Left cardiac atrium (tissue), 4 donors: ENCODE measurements around the gene SLC22A23. TPM values are rescaled to one million over a fixed set of nuclear protein-coding genes. Genes with fewer than 3 reads are reported as not detected.

Source experiments
- ATAC-seq, 2 donors: fragments of 200-7000 bp; cut with Tn5 transposase; one replicate each; pipeline ENCODE4 v1.9.1; 2020; ENCODE audit warnings: mild to moderate bottlenecking in 2 of 2, moderate library complexity in 2 of 2
- DNase-seq: peaks from one replicate; pipeline ENCODE4 v3.0.0-alpha.2; 2020
- intact Hi-C, 2 donors: fragments of 100-400 bp; cut with DNase I; formaldehyde crosslinking; loops; one replicate each; pipeline versions ENCODE4 v1.14.1 to v1.15.1; 2022 to 2023
- total RNA-seq, 2 donors: library from RNA; stranded (reverse); fragmentation: NEBNext Ultra II Directional; extraction: Animal tissue kit (Norgen Biotek cat#: 25700); gene quantifications; one replicate each; pipeline ENCODE4 v1.2.1, GENCODE V29; 2021
- donor health status: DM: no; HTN: yes; CAD: no.
- donor health status: DM: no; HTN: yes; CAD: no; lungs with severe emphysema.
- donor health status: DM: yes; HTN: yes; CAD: no.
- donor health status: Dilated cardiomyopathy.

Gene SLC22A23
- total RNA-seq, 2 donors from 2014 or later, result 4.3 to 5.5 TPM

DNA sequence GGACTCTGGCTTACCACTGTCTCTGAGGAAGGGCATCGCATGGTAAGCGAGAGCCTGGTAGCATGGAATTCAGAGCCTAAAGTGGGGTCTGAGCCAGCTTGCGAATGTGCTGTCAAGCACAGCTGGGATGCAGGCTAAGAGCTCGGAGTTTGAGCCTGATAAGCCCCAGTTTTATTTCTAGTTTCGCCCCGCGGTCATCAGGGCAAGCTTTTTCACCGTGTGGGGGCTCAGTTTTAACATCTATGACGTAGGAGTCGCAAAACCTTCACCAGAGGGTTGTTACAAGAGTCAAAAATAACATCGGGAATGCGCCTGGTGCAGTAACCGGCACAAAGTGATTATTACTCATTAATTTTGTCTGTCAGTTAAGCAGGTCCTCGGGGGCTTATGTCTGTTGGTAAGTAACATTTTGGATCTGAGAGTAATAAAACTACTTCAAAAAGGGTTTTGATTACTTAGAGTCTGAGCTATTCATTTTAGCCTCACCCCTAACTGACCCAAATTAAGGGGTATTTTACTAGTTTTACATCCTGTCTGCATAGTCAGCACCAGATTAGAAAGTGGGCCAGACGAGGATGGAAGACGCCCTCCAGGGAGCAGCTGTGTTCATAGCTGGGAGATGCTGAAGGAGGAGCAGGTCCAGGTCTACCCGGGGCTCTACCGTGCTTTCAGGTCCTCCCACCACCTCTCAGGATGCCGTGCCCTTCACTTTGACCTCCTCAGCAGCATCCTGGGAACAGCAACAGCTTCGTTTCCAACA is 29.7 kb downstream of the SLC22A23 start:
- intact Hi-C loops, result no loop called here

DNA sequence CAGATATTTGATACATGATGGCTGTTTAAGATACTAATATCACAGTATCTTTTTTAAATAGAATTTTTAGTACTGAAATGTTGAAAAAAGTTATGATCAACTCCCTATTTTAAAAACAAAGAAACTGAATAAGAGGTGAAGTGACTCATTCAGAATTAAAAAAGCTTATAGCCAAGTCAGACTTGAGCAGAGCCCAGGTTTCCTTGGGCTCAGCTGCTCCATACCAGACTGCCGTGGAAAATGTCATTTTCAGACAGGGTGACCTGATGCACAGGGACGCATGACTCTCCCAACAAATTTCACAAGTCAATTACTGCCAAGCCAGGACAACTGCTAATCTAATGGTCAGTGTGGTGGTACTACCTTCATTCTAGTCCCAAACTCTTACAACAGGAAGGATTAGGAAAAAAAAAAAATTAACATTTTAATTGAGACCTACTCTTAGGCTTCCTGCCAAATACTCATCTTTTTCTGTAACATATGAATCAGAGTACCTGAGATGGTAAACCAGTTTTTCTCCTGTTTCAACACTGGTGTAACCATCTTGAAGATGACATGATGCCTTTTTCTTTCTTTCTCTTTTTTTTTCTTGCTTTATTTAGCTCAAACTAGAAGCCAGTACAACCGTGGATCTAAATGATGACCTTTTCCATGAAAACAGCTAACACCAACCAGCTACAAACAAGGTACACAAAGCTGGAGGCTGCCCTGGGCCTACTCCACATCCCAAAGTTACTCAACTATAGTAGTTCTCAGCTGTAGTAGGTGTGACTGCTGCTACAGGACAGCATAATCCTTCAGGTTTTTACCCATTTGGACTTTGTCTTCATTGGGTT is 30.5 kb downstream of the SLC22A23 start:
- intact Hi-C loops, result no loop called here
- ATAC-seq (peak in 1 of 2 donors; percentile 12), DNase-seq (no peak)

More for the DNA sequence above, 29.7 kb downstream of the SLC22A23 start:
- ATAC-seq (peak in 1 of 2 donors; percentile 50), DNase-seq (no peak)

DNA sequence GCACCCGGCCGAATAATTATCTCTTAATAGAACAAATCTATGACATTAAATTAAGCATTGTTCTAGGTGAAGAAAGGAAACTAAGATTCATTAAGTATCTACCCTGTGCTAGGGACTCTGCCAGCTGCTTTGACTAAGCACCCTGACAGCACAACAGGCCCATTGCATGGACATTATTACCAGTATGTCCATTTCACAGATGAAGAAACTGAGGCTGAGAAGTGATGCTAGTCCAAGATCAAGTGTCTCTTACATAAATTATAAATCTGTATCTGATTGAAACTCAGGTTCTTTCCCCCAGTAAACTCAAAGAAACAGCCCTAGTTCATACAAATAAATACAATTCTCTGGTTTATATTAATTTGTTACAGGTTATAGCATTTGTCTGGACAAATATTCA is 31.3 kb downstream of the SLC22A23 start:
- DNase-seq (no peak), ATAC-seq (no peak)
- intact Hi-C loops, result no loop called here

DNA sequence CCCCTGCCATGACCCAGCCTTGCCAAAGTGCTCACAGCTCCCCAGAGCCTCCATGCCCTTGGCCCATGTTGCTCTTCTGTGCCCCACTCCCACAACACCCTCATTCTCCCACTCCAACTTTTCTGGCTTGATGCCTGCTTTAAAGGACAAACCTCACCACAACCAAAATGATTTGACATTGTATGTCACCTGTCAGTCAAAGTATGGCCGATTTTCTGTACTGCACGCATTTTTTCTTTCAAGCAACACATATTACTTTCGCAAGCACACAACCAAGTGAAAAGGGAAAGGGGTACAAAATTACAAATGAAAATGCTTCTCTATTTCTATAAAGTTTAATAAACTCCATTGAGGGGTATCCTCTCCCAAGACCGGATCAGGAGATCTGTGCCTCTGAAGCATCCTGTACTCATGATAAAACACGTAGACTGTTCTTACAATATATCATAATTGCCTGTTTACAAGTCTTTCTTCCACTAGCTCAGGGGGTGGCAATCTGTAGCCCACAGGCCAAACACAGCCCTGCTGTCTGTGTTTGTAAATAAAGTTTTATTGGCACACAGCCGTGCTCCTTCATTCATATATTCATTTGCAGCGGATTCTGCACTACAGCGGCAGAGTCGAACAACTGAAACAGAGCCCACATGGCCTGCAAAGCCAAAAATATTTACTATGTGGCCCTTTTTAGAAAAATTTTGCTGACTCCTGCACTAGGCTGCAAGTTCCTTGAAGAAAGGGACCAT is 32.5 kb downstream of the SLC22A23 start:
- no peak for ATAC-seq
- intact Hi-C loops, result no loop called here
- no peak for DNase-seq

DNA sequence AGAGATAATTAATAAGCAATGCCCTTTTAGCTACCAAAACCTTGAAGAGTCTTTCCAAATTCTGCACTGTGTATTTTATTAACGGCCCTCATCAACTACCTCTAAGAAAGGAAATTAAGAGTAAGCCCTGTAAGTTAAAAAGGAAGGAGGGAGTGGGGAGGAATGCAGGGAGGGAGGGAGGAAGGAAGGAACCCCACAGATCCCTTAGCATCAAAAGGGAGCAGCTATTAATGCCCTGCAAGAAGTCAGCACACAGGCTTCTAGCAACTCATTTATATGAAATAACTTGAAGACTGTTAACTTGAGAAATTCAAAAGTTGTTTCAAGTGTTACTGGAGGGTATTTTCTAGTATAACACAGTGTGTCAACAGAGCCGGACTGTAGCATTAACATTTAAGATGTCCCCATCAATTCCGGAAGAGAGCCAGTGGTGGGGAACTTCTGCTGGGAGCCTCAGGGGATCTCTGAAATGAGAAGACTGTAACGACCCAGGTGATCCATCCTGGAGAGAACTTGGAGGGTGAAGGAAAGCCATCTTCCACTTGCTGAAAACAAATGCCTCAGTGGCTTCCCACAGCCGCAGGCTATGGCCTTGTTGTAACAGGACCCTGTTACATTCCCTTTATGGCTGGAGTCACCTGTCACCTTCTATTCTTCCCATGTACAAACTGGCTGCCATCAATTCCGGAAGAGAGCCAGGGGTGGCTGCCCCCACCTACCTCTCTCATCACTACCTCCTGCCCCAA is 33.2 kb downstream of the SLC22A23 start:
- no peak for DNase-seq
- intact Hi-C loops, result no loop called here
- no peak for ATAC-seq

DNA sequence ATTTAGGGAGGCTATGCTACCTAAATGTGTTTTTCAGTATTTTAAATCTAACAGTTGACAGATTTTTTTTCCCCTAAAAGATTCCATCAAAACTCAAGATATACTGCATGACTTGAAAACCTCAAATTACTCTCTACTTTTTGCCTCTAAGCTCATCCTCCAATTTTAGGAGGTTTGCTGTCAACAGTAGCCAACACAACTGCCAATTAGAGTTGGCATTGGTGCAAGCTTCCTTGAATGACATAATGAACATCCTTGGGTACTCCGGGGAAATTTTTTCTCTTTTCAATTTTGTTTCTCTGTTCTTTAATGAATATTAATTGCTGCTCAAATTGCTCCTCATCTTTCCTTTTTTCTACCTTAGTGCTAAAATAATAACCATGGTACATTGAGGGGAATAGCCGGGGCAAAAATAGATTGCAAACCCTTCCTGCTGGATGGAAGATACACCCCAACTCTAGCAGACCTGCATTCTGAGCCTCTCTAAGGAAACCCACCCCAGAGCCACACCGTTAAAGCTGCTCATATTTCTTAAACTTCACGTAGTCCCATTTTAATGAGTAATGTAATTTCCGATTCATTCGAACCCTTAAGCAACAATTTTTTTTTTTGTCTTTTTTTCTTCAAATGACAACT is 34.3 kb downstream of the SLC22A23 start:
- no peak for DNase-seq
- intact Hi-C loops, result no loop called here

DNA sequence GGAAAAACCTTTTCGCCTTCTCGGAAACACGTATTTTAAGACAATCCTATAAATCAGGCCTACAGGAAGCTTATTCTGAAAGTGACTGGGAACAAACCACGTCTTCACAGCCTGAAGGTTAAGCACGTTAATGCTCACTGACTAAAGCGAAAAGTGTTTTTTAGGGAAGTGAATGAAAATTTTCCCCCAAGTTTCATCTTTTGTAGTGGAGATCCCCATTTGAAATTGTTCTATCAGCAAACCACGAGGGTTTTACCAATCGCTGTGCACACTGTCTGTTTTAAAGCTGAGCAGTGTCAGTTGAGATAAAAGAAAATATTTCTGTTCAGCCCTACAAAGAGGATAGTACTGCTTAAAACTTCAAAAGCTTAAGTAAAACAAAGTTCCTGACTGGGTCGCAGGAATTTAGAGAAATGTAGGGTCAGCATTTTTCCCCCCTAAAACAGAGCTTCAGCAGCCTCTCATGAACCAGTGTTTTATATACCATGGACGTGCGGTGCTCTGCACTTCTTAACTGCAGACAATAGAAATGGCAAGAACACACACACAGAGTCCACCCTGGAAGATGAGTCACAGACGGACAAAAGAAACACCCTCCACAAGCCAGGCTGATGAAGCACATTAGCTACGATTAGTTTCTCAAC is 34.9 kb downstream of the SLC22A23 start:
- ATAC-seq (peak in 1 of 2 donors; percentile 41), DNase-seq (no peak)
- intact Hi-C loops, result no loop called here

More for the DNA sequence above, 34.3 kb downstream of the SLC22A23 start:
- ATAC-seq, result no peak

DNA sequence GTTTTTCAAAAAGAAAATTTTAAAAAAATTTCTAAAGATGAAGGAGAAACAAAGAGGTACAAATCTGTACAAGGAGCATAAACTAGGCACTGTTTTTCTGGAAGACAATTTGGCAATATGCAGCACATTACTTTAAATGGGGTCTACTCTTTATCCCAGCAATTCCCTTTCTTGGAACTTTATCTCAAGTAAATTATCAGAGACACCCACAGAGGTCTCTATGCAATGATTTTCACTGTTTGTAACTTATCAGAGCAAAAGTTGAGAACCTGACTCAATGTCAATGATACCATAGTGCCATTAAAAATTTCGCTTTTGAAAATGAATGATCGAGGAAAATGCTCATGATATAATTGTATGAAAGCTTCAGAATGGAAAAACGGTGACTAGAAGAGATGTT is 35.7 kb downstream of the SLC22A23 start:
- ATAC-seq, result no peak
- intact Hi-C loops, result no loop called here
- no peak for DNase-seq

DNA sequence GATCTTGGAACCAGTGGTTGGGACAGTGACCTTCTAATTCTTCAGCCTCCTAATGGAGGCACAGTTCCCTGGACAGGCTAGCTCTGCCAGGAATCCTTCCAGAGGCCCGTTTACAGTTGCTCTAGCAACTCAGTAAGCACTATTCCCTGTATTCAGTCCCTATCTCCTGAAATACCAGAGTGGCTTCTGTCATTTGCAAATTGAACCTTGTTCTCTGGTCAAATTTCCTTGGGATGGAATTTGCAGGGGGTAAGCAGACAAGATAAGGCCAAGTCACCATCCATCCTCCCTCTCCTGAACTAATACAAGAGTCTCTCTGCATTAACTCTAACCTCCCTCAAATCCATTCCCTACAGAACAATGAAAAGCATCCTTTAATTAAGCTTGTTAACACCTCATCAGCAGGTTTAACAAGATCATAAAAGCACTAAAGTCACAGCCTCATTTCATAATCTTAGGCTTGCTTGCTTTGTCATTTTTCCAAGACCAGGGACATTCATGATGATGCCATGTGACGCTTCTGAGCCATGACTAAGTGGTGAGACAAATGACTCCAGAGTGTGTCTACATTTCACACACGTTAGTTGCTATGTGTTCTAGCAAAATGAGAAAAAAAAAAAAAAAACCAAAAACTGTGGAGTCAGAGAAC is 37.1 kb downstream of the SLC22A23 start:
- intact Hi-C loops, result loop anchor here in 1 of 2 donors (10.0 kb wide), 1 partner anchor 565 kb away; no protein-coding TSS in a partner anchor
- no peak for DNase-seq
- ATAC-seq, result no peak

DNA sequence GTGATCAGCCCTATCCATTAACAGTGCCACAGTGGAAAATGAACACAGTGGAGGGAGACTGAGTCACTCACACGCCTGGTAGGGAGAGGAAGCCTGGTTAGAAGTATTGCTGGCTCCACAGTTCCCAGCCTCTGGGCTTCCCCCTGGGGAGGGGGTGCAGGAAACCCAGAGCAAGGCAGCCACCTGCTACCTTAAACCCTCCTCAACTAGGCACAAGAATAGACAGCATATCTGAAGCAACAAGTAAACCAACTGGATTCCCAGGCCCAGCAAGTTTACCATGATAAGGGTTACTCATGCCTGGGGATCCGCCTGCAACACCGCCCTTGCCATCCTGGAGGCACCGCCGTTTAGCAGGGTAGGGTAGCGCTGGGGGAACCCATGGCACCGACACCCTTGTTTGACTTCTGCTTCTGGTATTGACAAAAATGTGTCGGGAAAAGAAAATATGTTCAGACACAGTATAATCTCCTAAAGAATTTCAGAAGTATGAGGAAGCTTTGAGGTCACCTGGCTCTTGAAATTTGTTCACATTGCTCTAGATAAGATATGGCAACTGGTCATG is 38.3 kb downstream of the SLC22A23 start:
- DNase-seq, result no peak
- intact Hi-C loops, result loop anchor here in 1 of 2 donors (10.0 kb wide), 1 partner anchor 566 kb away; no protein-coding TSS in a partner anchor
- no peak for ATAC-seq

DNA sequence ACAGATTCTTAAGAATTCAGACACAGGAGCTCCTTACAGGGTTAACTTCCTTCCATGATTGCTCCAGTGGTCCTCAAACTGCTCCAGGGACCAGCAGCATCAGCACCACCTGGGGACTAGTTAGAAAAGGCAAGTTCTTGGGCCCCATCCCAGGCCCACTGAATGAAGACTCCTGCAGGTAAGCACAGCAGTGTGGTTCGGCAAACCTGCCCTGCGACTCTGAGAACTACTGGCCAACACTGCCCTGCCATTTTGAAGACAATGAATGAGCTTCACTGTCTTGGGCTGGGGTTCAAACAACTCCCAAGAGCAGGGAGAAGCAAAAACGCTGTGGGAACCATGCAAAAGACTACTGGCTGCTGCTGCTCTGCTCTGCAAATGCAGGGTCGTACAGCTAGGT is 39.4 kb downstream of the SLC22A23 start:
- no peak for ATAC-seq
- intact Hi-C loops, result loop anchor here in 1 of 2 donors (10.0 kb wide), 1 partner anchor 567 kb away; no protein-coding TSS in a partner anchor

DNA sequence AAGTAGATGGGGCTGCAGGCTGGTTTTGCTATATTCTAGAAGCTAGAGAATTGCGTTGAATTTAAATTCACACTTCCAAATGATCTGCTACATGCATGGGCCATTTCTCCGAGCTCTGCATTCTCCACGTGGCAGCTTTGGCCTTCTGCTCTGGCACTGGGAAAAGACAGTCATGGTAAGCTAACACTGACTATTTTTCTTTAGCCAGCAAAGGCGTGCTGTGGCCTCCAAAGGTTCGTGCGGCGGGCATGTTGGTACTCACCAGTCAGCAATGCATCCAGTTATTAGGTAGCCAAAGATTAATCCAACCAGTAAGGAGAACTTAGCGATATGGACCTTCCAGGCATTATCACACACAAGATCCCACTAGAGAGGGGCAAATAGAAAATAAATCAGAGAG is 41.4 kb downstream of the SLC22A23 start:
- DNase-seq (no peak), ATAC-seq (no peak)
- intact Hi-C loops, result loop anchor here in 1 of 2 donors (10.0 kb wide), 1 partner anchor 569 kb away; no protein-coding TSS in a partner anchor

More for the DNA sequence above, 39.4 kb downstream of the SLC22A23 start:
- DNase-seq, result no peak

DNA sequence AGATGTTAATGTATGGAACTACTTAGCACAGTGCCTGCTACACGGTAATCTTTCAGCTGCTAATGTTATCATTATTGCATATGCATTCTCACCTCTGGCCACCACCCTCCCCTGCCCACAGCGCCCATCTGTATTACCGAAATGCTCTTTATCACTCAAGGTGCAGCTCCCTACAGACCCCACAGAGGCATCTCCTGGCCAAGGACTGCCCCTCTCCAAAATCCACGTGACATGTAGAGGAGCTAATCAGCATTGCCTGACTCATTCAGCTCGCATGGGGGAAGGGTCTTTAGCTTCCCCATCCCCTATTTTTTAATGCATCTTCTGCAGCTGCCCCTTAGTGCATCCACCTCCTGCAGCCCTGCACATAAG is 41.8 kb downstream of the SLC22A23 start:
- no peak for DNase-seq
- intact Hi-C loops, result loop anchor here in 1 of 2 donors (10.0 kb wide), 1 partner anchor 570 kb away; no protein-coding TSS in a partner anchor
- no peak for ATAC-seq

DNA sequence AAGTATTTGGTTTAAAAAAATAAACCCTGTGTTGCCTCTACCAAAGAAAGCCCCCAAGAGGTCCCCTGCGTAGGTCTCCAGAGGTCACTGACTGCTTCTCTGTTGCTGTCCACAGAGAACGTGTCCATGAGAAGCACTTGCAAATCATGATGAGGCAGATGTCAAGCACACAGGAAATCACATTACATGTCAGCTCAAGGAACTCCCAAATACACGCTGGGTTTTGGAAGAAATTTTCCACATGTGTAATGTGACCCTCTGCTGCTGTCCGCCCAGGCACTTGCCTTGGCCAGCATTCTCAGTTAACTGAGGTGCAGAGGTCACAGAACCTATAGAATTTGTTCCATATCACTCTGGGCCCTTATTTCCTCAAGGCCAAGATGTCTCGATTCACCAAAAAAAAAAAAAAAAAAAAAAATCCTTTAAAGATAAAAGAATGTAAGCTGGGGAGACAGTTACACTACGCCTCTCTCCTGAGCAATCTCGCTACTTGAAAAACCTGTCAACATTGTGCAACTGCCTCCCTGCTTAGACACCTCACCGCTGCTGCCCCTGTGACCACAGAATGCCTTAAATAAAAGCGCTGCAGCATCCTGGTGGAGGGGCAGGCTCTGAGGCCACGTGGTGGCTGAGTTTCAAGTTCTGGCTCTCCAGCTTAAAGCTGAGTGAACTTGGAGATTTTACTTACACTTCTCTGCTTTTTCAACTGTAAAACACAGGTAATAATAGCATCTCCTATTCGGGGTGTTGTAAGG is 42.3 kb downstream of the SLC22A23 start:
- intact Hi-C loops, result loop anchor here (5.0 to 10.0 kb wide), 2 partner anchors 318 to 570 kb away; no protein-coding TSS in a partner anchor
- no peak for ATAC-seq
- DNase-seq, result no peak

DNA sequence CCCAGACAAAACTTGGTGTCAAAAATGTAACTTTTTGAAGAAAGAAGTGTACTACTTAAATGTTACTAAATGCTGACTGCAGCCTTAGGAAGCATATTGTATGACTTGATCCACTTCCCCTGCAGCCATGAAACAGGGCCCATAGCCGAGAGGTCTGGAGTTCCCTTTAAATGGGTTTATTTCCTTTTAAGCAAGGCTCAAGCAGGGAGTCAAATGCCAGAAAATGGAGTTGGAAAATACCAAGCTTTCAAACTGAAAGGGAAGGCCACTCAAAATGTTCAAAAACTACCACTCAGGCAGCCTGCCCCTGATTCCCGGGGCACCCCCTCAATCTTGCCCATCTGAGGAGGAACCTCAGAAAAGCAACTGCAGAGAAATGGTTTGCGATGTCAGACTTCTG is 43.3 kb downstream of the SLC22A23 start:
- intact Hi-C loops, result loop anchor here (5.0 to 10.0 kb wide), 2 partner anchors 319 to 571 kb away; no protein-coding TSS in a partner anchor
- ATAC-seq (no peak), DNase-seq (no peak)
